Esophagus squamous epithelium (tissue), 5 donors: ENCODE measurements around the gene NSRP1. TPM values are rescaled to one million over a fixed set of nuclear protein-coding genes. Genes with fewer than 3 reads are reported as not detected.
A peak's percentile ranks its signal among the peaks of the same experiment; 100 is the strongest.

ENCODE experiments used
- DNase-seq: peaks from one replicate; lab custom pipeline; 2025; lab: John Stamatoyannopoulos, UW
- H3K27ac ChIP-seq, 4 donors: fragments of 200-600 bp; sonication (generic); one replicate each; pipeline ENCODE4 v1.5.1; 2016 to 2019; ENCODE audit warnings: mild to moderate bottlenecking in 1 of 4
- H3K27me3 ChIP-seq, 4 donors: fragments of 200-600 bp; sonication (generic); 1 replicate in 3 of 4; 2 replicates in 1 of 4; pipeline versions ENCODE4 v1.5.1 to v1.6.0; 2017 to 2021; ENCODE audit warnings: antibody characterized with exemption in 1 of 4
- H3K36me3 ChIP-seq, 3 donors: fragments of 200-600 bp; sonication (generic); one replicate each; pipeline ENCODE4 v1.5.1; 2016 to 2019
- H3K4me1 ChIP-seq, 3 donors: fragments of 200-600 bp; sonication (generic); one replicate each; pipeline ENCODE4 v1.5.1; 2017 to 2019
- H3K4me3 ChIP-seq, 4 donors: fragments of 200-600 bp; sonication (generic); 1 replicate in 3 of 4; 2 replicates in 1 of 4; pipeline ENCODE4 v1.5.1; 2016 to 2019; ENCODE audit warnings: mild to moderate bottlenecking in 2 of 4, moderate library complexity in 1 of 4
- H3K9me3 ChIP-seq, 3 donors: fragments of 200-600 bp; sonication (generic); one replicate each; pipeline ENCODE4 v1.5.1; 2016 to 2019
- CTCF ChIP-seq, 6 experiments: fragments of 450-650 bp in 4 of 6; fragments of 200-600 bp in 2 of 6; sonication (generic) in 2 of 6; IDR thresholded peaks; one replicate each; pipeline ENCODE4 v1.5.1; 2016 to 2019; ENCODE audit warnings: antibody characterized with exemption in 6 of 6, mild to moderate bottlenecking in 4 of 6, moderate library complexity in 4 of 6
- POLR2A ChIP-seq, 4 donors: fragments of 450-650 bp; IDR thresholded peaks; one replicate each; pipeline ENCODE4 v1.6.1; 2017; ENCODE audit warnings: antibody characterized with exemption in 4 of 4, mild to moderate bottlenecking in 4 of 4, moderate library complexity in 3 of 4
- WGBS, 2 donors: methylation state at CpG; one replicate each; pipeline ENCODE4 v1.1.5; 2018; 5-methylcytosine and 5-hydroxymethylcytosine counted together
- intact Hi-C: fragments of 100-400 bp; cut with DNase I; formaldehyde crosslinking; loops from one replicate; pipeline ENCODE4 v1.15.0; 2022
- total RNA-seq, 4 donors: library from RNA; depleted of rRNA; stranded (reverse); fragments of >200 nt; gene quantifications; one replicate each; pipeline ENCODE4 v1.1.0, GENCODE V29; 2016
- donor health status: DM: yes; HTN: yes; CAD: no.

The NSRP1 gene
- total RNA-seq, 4 donors from 2014 or later = 12.9 to 28.6 (median 21.8) TPM

- 51% methylated on average over 6 of the region's 6 CpGs for WGBS, 2 donors
- no peak for TF ChIP-seq POLR2A (IDR thresholded peaks at IDR 0.05)
- TF ChIP-seq CTCF (IDR thresholded peaks at IDR 0.05) = no peak
- no peak for DNase-seq
- peaks cover 0 to 6% (median 5%) of the 10 kb centered on the region in 3 donors for H3K4me1 ChIP-seq
- H3K4me3 ChIP-seq = no peak overlapping the region
- H3K27ac ChIP-seq = no peak overlapping the region
- H3K9me3 ChIP-seq = no peaks in the 10 kb centered on the region
- H3K27me3 ChIP-seq = peaks cover 0 to 36% (median 3%) of the 10 kb centered on the region in 4 donors
- intact Hi-C loops = no loop called here
- H3K36me3 ChIP-seq = no peaks in the 10 kb centered on the region
Observed at GRCh38 chr17:30091771-30092170, 24.8 kb upstream of the NSRP1 start.

- DNase-seq = no peak
- no peak for TF ChIP-seq POLR2A (IDR thresholded peaks at IDR 0.05)
- Histone ChIP-seq H3K4me3 (no peak overlapping the region), H3K4me1 (peaks cover 0 to 6% (median 5%) of the 10 kb centered on the region in 3 donors), H3K27me3 (peaks cover 0 to 36% (median 3%) of the 10 kb centered on the region in 4 donors), H3K36me3 (no peaks in the 10 kb centered on the region), H3K27ac (no peak overlapping the region), H3K9me3 (no peaks in the 10 kb centered on the region)
- intact Hi-C loops = no loop called here
Observed at GRCh38 chr17:30092886-30093285, 23.7 kb upstream of the NSRP1 start.

GRCh38 chr17:30093463-30094147 lies 23.0 kb upstream of the NSRP1 start:
- H3K27ac ChIP-seq = no peak overlapping the region
- WGBS, 2 donors = 13 to 14% methylated on average over 11 to 12 of the region's 12 CpGs
- intact Hi-C loops = no loop called here
- peaks cover 0 to 6% (median 5%) of the 10 kb centered on the region in 3 donors for H3K4me1 ChIP-seq
- H3K9me3 ChIP-seq = no peaks in the 10 kb centered on the region
- H3K36me3 ChIP-seq = no peaks in the 10 kb centered on the region
- peaks cover 0 to 36% (median 3%) of the 10 kb centered on the region in 4 donors for H3K27me3 ChIP-seq
- no peak overlapping the region for H3K4me3 ChIP-seq
- TF ChIP-seq CTCF (IDR thresholded peaks at IDR 0.05) (peak; percentile 35 to 86 (median 79)), POLR2A (IDR thresholded peaks at IDR 0.05) (no peak)
- DNase-seq = no peak

GRCh38 chr17:30095507-30096244 lies 20.9 kb upstream of the NSRP1 start:
- H3K4me1 ChIP-seq = peaks cover 0 to 6% (median 5%) of the 10 kb centered on the region in 3 donors
- H3K27me3 ChIP-seq = peaks cover 0 to 16% (median 0%) of the 10 kb centered on the region in 4 donors
- TF ChIP-seq POLR2A (IDR thresholded peaks at IDR 0.05) (no peak), CTCF (IDR thresholded peaks at IDR 0.05) (peak in 4 of 6 experiments; percentile 22 to 51 (median 39))
- no peaks in the 10 kb centered on the region for H3K9me3 ChIP-seq
- DNase-seq = no peak
- WGBS, 2 donors = 40 to 44% methylated on average over 4 of the region's 4 CpGs
- H3K4me3 ChIP-seq = no peak overlapping the region
- no peak overlapping the region for H3K27ac ChIP-seq
- intact Hi-C loops = no loop called here
- H3K36me3 ChIP-seq = no peaks in the 10 kb centered on the region

- H3K4me3 ChIP-seq = no peak overlapping the region
- no peak for DNase-seq
- intact Hi-C loops = no loop called here
- WGBS, 2 donors = 50 to 59% methylated on average over 4 of the region's 4 CpGs
- no peaks in the 10 kb centered on the region for H3K36me3 ChIP-seq
- H3K27me3 ChIP-seq = no peaks in the 10 kb centered on the region
- peaks cover 3 to 11% (median 3%) of the 10 kb centered on the region in 3 donors for H3K4me1 ChIP-seq
- no peak for TF ChIP-seq CTCF (IDR thresholded peaks at IDR 0.05)
- TF ChIP-seq POLR2A (IDR thresholded peaks at IDR 0.05) = no peak
- no peaks in the 10 kb centered on the region for H3K9me3 ChIP-seq
- H3K27ac ChIP-seq = no peak overlapping the region
Observed at GRCh38 chr17:30101686-30102390, 14.8 kb upstream of the NSRP1 start.
